ENCODE results near the gene SLC51A.

DNA sequence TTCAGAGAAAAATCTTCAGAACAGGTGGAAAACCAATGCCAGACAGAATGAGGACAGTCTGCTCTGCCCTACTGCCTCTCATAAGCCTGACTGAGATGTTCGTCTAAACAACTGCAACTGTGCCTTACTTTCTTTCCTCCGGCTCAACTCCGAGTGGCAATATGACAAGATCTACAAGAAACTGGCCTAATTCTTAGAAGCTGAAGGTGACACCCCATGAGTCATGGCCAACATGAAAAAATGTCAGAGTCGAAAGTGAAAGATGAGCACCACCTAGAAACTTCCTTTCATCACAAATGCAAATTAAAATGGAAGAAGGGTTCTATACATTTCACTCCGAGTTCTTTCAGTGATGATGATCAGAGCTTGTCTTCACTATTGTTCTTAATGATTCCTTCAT, 58.3 kb downstream of the SLC51A start:
- TF ChIP-seq POLR2A (IDR thresholded peaks at IDR 0.05) (no peak), POLR2AphosphoS5 (IDR thresholded peaks at IDR 0.05) (no peak)
- TF ChIP-seq, protein P1, sequence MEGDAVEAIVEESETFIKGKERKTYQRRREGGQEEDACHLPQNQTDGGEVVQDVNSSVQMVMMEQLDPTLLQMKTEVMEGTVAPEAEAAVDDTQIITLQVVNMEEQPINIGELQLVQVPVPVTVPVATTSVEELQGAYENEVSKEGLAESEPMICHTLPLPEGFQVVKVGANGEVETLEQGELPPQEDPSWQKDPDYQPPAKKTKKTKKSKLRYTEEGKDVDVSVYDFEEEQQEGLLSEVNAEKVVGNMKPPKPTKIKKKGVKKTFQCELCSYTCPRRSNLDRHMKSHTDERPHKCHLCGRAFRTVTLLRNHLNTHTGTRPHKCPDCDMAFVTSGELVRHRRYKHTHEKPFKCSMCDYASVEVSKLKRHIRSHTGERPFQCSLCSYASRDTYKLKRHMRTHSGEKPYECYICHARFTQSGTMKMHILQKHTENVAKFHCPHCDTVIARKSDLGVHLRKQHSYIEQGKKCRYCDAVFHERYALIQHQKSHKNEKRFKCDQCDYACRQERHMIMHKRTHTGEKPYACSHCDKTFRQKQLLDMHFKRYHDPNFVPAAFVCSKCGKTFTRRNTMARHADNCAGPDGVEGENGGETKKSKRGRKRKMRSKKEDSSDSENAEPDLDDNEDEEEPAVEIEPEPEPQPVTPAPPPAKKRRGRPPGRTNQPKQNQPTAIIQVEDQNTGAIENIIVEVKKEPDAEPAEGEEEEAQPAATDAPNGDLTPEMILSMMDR (IDR thresholded peaks at IDR 0.05 in 8 of 11, conservative IDR thresholded peaks at IDR 0.05 in 3 of 11) = no peak

Measured in spleen (tissue), 7 donors.